DMS79 (cell line): ENCODE measurements around the gene SGK1.

Source experiments
- DNase-seq: peaks from one replicate; lab custom pipeline; 2025; lab: John Stamatoyannopoulos, UW

Gene SGK1

GRCh38 chr6:134169871-134170486 lies 147.9 kb downstream of the SGK1 start:
- DNase-seq, result no peak

- DNase-seq, result no peak
Measured at GRCh38 chr6:134168590-134169208, 149.2 kb downstream of the SGK1 start.

- DNase-seq, result no peak
Measured at GRCh38 chr6:134166511-134167261, 151.2 kb downstream of the SGK1 start.

- no peak for DNase-seq
Measured at GRCh38 chr6:134165561-134166201, 152.2 kb downstream of the SGK1 start.

- DNase-seq, result no peak
Measured at GRCh38 chr6:134164300-134164699, 153.6 kb downstream of the SGK1 start.

- DNase-seq, result no peak
Measured at GRCh38 chr6:134162932-134163331, 155.0 kb downstream of the SGK1 start.

- DNase-seq, result no peak
Measured at GRCh38 chr6:134161041-134161440, 156.9 kb downstream of the SGK1 start.

- no peak for DNase-seq
Measured at GRCh38 chr6:134152767-134153485, 165.0 kb downstream of the SGK1 start.

GRCh38 chr6:134148566-134148965 lies 169.3 kb downstream of the SGK1 start:
- no peak for DNase-seq

GRCh38 chr6:134147034-134147533 lies 170.8 kb downstream of the SGK1 start:
- no peak for DNase-seq

GRCh38 chr6:134146268-134147033 lies 171.5 kb downstream of the SGK1 start:
- no peak for DNase-seq

GRCh38 chr6:134145786-134146185 lies 172.1 kb downstream of the SGK1 start:
- DNase-seq, result no peak

GRCh38 chr6:134138226-134138975 lies 179.5 kb downstream of the SGK1 start:
- DNase-seq, result no peak

GRCh38 chr6:134134654-134135053 lies 183.3 kb downstream of the SGK1 start:
- DNase-seq, result no peak

- no peak for DNase-seq
Measured at GRCh38 chr6:134132494-134133141, 185.3 kb downstream of the SGK1 start.

GRCh38 chr6:134131530-134132139 lies 186.3 kb downstream of the SGK1 start:
- no peak for DNase-seq

GRCh38 chr6:134128146-134128545 lies 189.8 kb downstream of the SGK1 start:
- no peak for DNase-seq

GRCh38 chr6:134123666-134124208 lies 194.2 kb downstream of the SGK1 start:
- DNase-seq, result no peak

- no peak for DNase-seq
Measured at GRCh38 chr6:134122775-134123174, 195.1 kb downstream of the SGK1 start.
